Fibroblast of lung (primary cell): ENCODE measurements around the gene DNAJB12.

Experiments
- EZH2 ChIP-seq: IDR thresholded peaks from 2 replicates; pipeline ENCODE4 v1.5.1; 2012; ENCODE audit warnings: low read length, control low read depth, mild to moderate bottlenecking; ENCODE audit errors: missing control alignments
- TF ChIP-seq, protein P1 (sequence below), 2 donors: IDR thresholded peaks in 1 of 2; conservative IDR thresholded peaks in 1 of 2; 1 replicate in 1 of 2; 2 replicates in 1 of 2; pipeline ENCODE4 v1.5.1; 2011 to 2012; ENCODE audit warnings: low read length in 2 of 2, control low read depth in 1 of 2, inconsistent platforms in 1 of 2, low read depth in 1 of 2, mild to moderate bottlenecking in 1 of 2

DNA sequence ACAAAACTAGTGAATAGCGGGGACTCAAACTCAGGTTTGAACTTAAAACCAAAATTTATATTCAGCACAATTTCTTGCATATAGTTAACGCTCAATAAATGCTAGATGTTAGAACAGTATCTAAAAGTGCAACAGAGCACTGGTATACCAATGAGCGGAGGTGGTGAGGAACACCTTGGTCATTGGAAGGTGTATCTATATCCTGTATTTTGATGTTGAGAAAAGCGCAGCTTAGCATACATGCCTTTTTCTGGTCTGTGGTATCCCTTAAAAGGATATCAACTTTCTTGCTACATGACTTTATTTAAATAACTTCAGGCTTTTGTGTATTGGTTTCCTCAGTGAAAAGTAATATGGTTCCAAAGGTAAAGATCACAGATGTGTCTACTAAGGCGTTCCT is 33.3 kb upstream of the DNAJB12 start:
- no peak for TF ChIP-seq EZH2
- TF ChIP-seq, protein P1, sequence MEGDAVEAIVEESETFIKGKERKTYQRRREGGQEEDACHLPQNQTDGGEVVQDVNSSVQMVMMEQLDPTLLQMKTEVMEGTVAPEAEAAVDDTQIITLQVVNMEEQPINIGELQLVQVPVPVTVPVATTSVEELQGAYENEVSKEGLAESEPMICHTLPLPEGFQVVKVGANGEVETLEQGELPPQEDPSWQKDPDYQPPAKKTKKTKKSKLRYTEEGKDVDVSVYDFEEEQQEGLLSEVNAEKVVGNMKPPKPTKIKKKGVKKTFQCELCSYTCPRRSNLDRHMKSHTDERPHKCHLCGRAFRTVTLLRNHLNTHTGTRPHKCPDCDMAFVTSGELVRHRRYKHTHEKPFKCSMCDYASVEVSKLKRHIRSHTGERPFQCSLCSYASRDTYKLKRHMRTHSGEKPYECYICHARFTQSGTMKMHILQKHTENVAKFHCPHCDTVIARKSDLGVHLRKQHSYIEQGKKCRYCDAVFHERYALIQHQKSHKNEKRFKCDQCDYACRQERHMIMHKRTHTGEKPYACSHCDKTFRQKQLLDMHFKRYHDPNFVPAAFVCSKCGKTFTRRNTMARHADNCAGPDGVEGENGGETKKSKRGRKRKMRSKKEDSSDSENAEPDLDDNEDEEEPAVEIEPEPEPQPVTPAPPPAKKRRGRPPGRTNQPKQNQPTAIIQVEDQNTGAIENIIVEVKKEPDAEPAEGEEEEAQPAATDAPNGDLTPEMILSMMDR (conservative IDR thresholded peaks at IDR 0.05 in 1 of 2, IDR thresholded peaks at IDR 0.05 in 1 of 2; ENCODE audit: low read depth in 1 of 2, low read length in 2 of 2): no peak
